ENCODE measurements around the gene PRKCH.
"Not testable (repeated sequence)": the region's sequence is repeated elsewhere in the genome, so short reads cannot be mapped to it uniquely, and the experiment has no call there.

PRKCH gene

DNA sequence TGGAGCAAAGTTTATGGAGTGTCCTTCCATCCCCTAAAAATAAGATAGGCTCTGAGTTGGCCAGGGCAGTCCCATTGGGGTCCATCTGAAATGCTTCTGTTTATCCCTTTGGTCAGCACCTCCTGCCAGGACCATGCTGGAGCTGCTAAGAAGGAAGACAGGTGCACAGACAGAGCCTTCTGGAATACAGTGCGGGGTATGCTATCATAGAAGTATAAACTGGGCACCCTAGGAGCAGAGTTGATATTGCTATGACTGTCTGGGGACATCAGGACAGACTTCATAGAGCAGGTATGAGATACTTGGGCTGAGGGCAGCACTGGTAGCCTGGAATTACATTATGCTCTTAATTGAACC lies 203.5 kb downstream of the PRKCH start:
- in situ Hi-C loops (cut with MboI; ENCODE audit: low pct_unique_long_range_greater_than_20kb, low sequenced_read_pairs, unreplicated experiment), result no loop called here
- TF ChIP-seq, protein P1, sequence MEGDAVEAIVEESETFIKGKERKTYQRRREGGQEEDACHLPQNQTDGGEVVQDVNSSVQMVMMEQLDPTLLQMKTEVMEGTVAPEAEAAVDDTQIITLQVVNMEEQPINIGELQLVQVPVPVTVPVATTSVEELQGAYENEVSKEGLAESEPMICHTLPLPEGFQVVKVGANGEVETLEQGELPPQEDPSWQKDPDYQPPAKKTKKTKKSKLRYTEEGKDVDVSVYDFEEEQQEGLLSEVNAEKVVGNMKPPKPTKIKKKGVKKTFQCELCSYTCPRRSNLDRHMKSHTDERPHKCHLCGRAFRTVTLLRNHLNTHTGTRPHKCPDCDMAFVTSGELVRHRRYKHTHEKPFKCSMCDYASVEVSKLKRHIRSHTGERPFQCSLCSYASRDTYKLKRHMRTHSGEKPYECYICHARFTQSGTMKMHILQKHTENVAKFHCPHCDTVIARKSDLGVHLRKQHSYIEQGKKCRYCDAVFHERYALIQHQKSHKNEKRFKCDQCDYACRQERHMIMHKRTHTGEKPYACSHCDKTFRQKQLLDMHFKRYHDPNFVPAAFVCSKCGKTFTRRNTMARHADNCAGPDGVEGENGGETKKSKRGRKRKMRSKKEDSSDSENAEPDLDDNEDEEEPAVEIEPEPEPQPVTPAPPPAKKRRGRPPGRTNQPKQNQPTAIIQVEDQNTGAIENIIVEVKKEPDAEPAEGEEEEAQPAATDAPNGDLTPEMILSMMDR (IDR thresholded peaks at IDR 0.05; ENCODE audit: extremely low read depth, insufficient read depth, missing control alignments), result no peak
- no peak for DNase-seq (ENCODE audit: low spot score)

- TF ChIP-seq, protein P1 (IDR thresholded peaks at IDR 0.05; ENCODE audit: extremely low read depth, insufficient read depth, missing control alignments), result no peak
- in situ Hi-C loops (cut with MboI; ENCODE audit: low pct_unique_long_range_greater_than_20kb, low sequenced_read_pairs, unreplicated experiment), result no loop called here
- no peak for DNase-seq (ENCODE audit: low spot score)
Observed at GRCh38 chr14:61525293-61526011, 204.1 kb downstream of the PRKCH start.

- in situ Hi-C loops (cut with MboI; ENCODE audit: low pct_unique_long_range_greater_than_20kb, low sequenced_read_pairs, unreplicated experiment), result no loop called here
- DNase-seq (ENCODE audit: low spot score), result no peak
- TF ChIP-seq, protein P1 (IDR thresholded peaks at IDR 0.05; ENCODE audit: extremely low read depth, insufficient read depth, missing control alignments), result no peak
Observed at GRCh38 chr14:61526405-61527312, 205.3 kb downstream of the PRKCH start.

DNA sequence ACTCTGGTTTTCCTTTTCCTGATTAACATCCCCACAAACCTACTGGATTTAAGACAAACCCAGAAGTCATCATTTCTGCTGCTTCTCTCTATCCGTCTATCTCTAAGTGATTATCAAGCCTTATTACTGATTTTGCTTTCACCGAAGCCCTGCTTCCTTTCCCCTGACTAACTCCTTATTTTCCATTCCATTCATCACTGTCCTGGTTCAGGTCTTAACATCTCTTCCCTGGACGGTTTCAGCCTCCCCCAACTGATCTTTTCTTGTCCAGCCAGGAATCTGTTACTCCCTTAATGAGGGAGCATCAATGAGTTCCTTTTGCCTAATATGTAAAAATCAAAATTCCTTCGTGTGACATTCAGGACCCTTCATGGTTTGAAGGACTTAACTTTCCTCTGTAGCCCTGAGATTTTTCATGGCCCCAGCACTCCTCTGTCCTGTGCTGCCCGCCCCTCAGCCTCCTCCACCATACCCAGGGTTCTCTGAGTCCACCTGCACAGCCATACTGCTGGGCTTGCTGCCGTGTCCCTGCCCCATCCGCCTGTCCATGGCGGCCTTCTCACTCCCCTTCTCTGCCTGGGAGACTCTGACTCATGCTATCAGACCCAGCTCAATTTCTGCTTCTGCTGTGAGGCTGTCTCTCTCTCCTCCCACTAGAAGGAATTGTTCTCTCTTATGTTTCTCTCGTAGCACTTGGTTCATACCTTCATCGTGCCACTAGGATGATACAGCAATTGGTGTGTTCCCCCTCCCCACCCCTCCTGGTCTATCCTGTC lies 206.1 kb downstream of the PRKCH start:
- TF ChIP-seq, protein P1 (IDR thresholded peaks at IDR 0.05; ENCODE audit: extremely low read depth, insufficient read depth, missing control alignments), result no peak
- in situ Hi-C loops (cut with MboI; ENCODE audit: low pct_unique_long_range_greater_than_20kb, low sequenced_read_pairs, unreplicated experiment), result no loop called here
- no peak for DNase-seq (ENCODE audit: low spot score)

DNA sequence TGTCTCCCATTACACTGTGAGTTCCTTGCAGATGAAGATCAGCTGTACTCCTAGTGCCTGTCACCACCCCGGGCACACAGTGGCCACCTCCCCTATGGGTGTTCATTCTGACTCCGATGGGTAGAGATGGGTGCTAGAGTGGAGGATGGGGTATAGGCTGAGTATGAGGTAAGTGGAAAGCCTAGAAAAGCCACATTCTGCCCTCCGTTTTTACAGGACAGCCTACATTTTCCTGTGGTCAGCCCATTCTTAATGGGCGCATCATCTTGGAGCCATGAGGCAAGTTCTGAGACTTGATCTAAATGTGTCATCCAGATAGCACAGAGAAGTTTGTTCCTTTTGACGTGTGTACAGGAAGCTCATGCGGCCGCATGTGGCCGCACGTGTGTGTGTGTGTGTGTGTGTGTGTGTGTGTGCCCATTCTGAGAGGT lies 207.2 kb downstream of the PRKCH start:
- TF ChIP-seq, protein P1 (IDR thresholded peaks at IDR 0.05; ENCODE audit: extremely low read depth, insufficient read depth, missing control alignments), result no peak
- in situ Hi-C loops (cut with MboI; ENCODE audit: low pct_unique_long_range_greater_than_20kb, low sequenced_read_pairs, unreplicated experiment), result no loop called here

GRCh38 chr14:61529360-61529759 lies 208.0 kb downstream of the PRKCH start:
- in situ Hi-C loops (cut with MboI; ENCODE audit: low pct_unique_long_range_greater_than_20kb, low sequenced_read_pairs, unreplicated experiment); DNase-seq (ENCODE audit: low spot score): not testable (repeated sequence)

More for the DNA sequence above, 207.2 kb downstream of the PRKCH start:
- DNase-seq (ENCODE audit: low spot score), result no peak

Measured in GM13977 (cell line).